ENCODE results near the gene HAL. TPM values are rescaled to one million over a fixed set of nuclear protein-coding genes. Genes with fewer than 3 reads are reported as not detected.

Gene HAL
- total and polyA plus RNA-seq, 2 of the 13 experiments (the other 11 are each of a cell fraction or from before 2014, with no cell fraction given): 0.89 to 37.8 TPM

- no peak for DNase-seq (ENCODE audit: low spot score)
- H3K27me3 ChIP-seq (ENCODE audit: control insufficient read depth in 1 of 2, insufficient read depth in 2 of 2, low read length in 2 of 2): no peaks in the 10 kb centered on the region
- no peak overlapping the region for H3K4me2 ChIP-seq (ENCODE audit: low read depth, low read length)
- no peak overlapping the region for H3K4me3 ChIP-seq (replicated peaks in 1 of 3; ENCODE audit: insufficient read depth in 1 of 3, low read depth in 2 of 3, low read length in 3 of 3)
- no peak overlapping the region for H2AFZ ChIP-seq (ENCODE audit: low read length)
- no peak for ATAC-seq
- no peak overlapping the region for H3K27ac ChIP-seq (ENCODE audit: extremely low read length, insufficient read depth, low read length)
- 96% methylated on average over 1 of the region's 2 CpGs for WGBS (ENCODE audit: low lambda C conversion rate)
- H3K9me3 ChIP-seq (ENCODE audit: low read length): no peaks in the 10 kb centered on the region
- BruUV-seq (replicated peaks): no TSS peak
- peaks cover 51% of the 10 kb centered on the region for H3K4me1 ChIP-seq (ENCODE audit: insufficient read depth, low read length)
- no peaks in the 10 kb centered on the region for H4K20me1 ChIP-seq (ENCODE audit: insufficient read depth, low read length)
- in situ Hi-C loops (cut with HindIII; ENCODE audit: extremely low pct_ligation_motif_present, low pct_unique_long_range_greater_than_20kb) (no loop called here), intact Hi-C loops (cut with micrococcal nuclease; ENCODE audit: unreplicated experiment) (no loop called here)
- H3K9ac ChIP-seq (ENCODE audit: insufficient read depth, low read depth, low read length): no peak overlapping the region
- ChIA-PET POLR2A (interaction anchor here (1.2 kb wide), 1 partner anchor 11 kb away, joined by 4 read pairs; no protein-coding TSS in a partner anchor), CTCF (ENCODE audit: low intra/inter-chr PET ratio, low total read pairs) (no interaction called here)
- no peak for FAIRE-seq
- H3K36me3 ChIP-seq (replicated peaks in 1 of 2; ENCODE audit: control insufficient read depth in 1 of 2, insufficient read depth in 2 of 2, low read length in 2 of 2): no peaks in the 10 kb centered on the region
- no peaks in the 10 kb centered on the region for H3K79me2 ChIP-seq (ENCODE audit: insufficient read depth, low read length)
- TF ChIP-seq ZNF556 (CRISPR knock-in tag; IDR thresholded peaks at IDR 0.05; ENCODE audit: borderline replicate concordance): no peak
- no peak for TF ChIP-seq HDAC2 (CRISPR knock-in tag; IDR thresholded peaks at IDR 0.05)
- no peak for TF ChIP-seq NFYB (CRISPR knock-in tag; IDR thresholded peaks at IDR 0.05)
- TF ChIP-seq IKZF5 (CRISPR knock-in tag; IDR thresholded peaks at IDR 0.05): no peak
- TF ChIP-seq RBM22 (optimal IDR thresholded peaks at IDR 0.05; ENCODE audit: low read length): no peak
- TF ChIP-seq ZNF850 (CRISPR knock-in tag; conservative IDR thresholded peaks at IDR 0.05): no peak
- TF ChIP-seq RAD21 (CRISPR knock-in tag; IDR thresholded peaks at IDR 0.05): peak; percentile 34; the same call in 1 of the 2 replicates
- TF ChIP-seq SMC3 (IDR thresholded peaks at IDR 0.05; ENCODE audit: low read length): peak; percentile 35; the same call in 1 of the 2 replicates
- TF ChIP-seq, protein P1, sequence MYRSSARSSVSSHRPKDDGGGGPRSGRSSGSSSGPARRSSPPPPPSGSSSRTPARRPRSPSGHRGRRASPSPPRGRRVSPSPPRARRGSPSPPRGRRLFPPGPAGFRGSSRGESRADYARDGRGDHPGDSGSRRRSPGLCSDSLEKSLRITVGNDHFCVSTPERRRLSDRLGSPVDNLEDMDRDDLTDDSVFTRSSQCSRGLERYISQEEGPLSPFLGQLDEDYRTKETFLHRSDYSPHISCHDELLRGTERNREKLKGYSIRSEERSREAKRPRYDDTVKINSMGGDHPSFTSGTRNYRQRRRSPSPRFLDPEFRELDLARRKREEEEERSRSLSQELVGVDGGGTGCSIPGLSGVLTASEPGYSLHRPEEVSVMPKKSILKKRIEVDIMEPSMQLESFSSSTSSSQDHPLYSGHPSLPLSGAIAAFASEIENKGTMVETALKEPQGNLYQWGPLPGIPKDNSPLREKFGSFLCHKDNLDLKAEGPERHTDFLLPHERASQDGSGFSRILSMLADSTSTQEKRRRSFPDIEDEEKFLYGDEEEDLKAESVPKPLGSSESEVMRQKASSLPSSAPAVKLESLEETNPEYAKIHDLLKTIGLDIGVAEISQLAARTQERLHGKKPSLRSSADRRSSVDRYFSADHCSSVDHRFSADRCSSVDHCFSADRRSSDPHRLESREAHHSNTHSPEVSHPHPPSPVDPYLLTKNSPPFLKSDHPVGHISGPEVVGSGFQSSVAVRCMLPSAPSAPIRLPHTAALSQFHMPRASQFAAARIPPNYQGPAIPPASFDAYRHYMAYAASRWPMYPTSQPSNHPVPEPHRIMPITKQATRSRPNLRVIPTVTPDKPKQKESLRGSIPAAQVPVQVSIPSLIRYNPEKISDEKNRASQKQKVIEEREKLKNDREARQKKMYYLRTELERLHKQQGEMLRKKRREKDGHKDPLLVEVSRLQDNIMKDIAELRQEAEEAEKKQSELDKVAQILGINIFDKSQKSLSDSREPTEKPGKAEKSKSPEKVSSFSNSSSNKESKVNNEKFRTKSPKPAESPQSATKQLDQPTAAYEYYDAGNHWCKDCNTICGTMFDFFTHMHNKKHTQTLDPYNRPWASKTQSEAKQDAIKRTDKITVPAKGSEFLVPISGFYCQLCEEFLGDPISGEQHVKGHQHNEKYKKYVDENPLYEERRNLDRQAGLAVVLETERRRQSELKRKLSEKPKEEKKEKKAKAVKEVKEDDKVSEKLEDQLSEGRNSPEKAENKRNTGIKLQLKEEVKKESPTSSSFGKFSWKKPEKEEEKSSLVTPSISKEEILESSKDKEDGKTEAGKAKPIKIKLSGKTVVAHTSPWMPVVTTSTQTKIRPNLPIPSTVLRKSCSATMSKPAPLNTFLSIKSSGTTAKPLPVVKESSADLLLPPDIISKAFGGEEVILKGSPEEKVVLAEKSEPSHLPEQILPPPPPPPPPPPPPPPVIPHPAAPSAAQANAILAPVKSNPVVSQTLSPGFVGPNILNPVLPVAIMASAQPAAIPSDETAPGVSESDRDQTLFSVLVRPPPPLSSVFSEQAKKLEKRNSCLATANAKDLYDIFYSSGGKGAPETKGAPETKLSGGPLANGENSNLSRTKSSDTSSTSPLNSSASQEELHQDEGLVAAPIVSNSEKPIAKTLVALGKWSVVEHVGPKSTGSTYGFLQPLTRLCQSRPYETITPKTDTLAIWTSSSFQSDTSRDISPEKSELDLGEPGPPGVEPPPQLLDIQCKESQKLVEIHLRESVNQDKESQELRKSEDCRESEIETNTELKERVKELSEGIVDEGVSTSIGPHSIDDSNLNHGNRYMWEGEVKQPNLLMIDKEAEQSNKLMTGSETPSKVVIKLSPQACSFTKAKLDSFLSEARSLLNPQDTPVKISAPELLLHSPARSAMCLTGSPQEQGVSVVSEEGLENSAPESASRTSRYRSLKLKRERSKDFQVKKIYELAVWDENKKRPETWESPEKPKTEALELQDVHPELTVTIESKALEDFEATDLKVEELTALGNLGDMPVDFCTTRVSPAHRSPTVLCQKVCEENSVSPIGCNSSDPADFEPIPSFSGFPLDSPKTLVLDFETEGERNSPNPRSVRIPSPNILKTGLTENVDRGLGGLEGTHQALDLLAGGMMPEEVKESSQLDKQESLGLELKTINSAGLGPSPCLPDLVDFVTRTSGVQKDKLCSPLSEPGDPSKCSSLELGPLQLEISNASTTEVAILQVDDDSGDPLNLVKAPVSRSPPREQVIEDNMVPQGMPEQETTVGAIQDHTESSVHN (CRISPR knock-in tag; IDR thresholded peaks at IDR 0.05): no peak
- no peak for TF ChIP-seq ZKSCAN1 (IDR thresholded peaks at IDR 0.05; ENCODE audit: low read length)
- peak; percentile 47 for TF ChIP-seq CTCF (CRISPR knock-in tag; IDR thresholded peaks at IDR 0.05)
- TF ChIP-seq STAG1 (CRISPR knock-in tag; IDR thresholded peaks at IDR 0.05): peak; percentile 67
- no peak for TF ChIP-seq ZSCAN5A (CRISPR knock-in tag; IDR thresholded peaks at IDR 0.05; ENCODE audit: borderline replicate concordance)
Observed at GRCh38 chr12:95963096-95963495, 33.0 kb downstream of the HAL start.
